Left lung (tissue), 10 donors: ENCODE results near the gene CENPT. TPM values are rescaled to one million over a fixed set of nuclear protein-coding genes. Genes with fewer than 3 reads are reported as not detected.

Experiments
- ATAC-seq: fragments of 200-7000 bp; cut with Tn5 transposase; one replicate; pipeline ENCODE4 v1.9.1; 2020; ENCODE audit warnings: moderate library complexity
- DNase-seq, 4 donors: peaks; one replicate each; pipeline ENCODE4 v3.0.0-alpha.2; 2013 to 2020
- H3K27ac ChIP-seq, 2 donors: fragments of 200-600 bp; sonication (generic) in 1 of 2; one replicate each; pipeline versions ENCODE4 v1.5.0 to v1.8.0; 2020 to 2021
- H3K27me3 ChIP-seq, 2 donors: fragments of 200-600 bp; sonication (generic) in 1 of 2; one replicate each; pipeline versions ENCODE4 v1.5.0 to v1.8.0; 2020 to 2021
- H3K36me3 ChIP-seq, 2 donors: fragments of 200-600 bp; sonication (generic) in 1 of 2; one replicate each; pipeline versions ENCODE4 v1.5.0 to v1.8.0; 2020 to 2021
- H3K4me1 ChIP-seq, 2 donors: fragments of 200-600 bp; one replicate each; pipeline ENCODE4 v1.8.0; 2021
- H3K4me3 ChIP-seq, 2 donors: fragments of 200-600 bp; sonication (generic) in 1 of 2; one replicate each; pipeline versions ENCODE4 v1.5.0 to v1.8.0; 2020 to 2021; ENCODE audit warnings: mild to moderate bottlenecking in 1 of 2
- H3K9me3 ChIP-seq, 2 donors: fragments of 200-600 bp; sonication (generic) in 1 of 2; one replicate each; pipeline versions ENCODE4 v1.5.0 to v1.8.0; 2020 to 2021
- intact Hi-C, 2 donors: fragments of 100-400 bp; cut with DNase I; formaldehyde crosslinking; loops; one replicate each; pipeline versions ENCODE4 v1.11.2 to v1.14.2; 2022
- polyA plus RNA-seq, 6 donors: library from polyadenylated mRNA; unstranded; fragments of 120-200 nt; gene quantifications; one replicate each; pipeline ENCODE4 v1.2.1, GENCODE V29; 2013; ENCODE audit not compliant: insufficient read length in 6 of 6
- total RNA-seq, 2 donors: library from RNA; stranded (reverse); fragmentation: NEBNext Ultra II Directional; extraction: Animal tissue kit (Norgen Biotek cat#: 25700); gene quantifications; one replicate each; pipeline ENCODE4 v1.2.1, GENCODE V29; 2021
- TF ChIP-seq, protein P1 (sequence below), 2 donors: fragments of 200-600 bp; sonication (generic) in 1 of 2; IDR thresholded peaks; one replicate each; pipeline versions ENCODE4 v1.5.0 to v1.8.0; 2021; ENCODE audit warnings: antibody characterized with exemption in 2 of 2
- donor health status: DM: no; HTN: yes; CAD: no.
- donor health status: DM: no; HTN: no; CAD: no.

The CENPT gene
- total and polyA plus RNA-seq, 8 donors, result 30.8 to 62.6 (median 50.5) TPM

DNA sequence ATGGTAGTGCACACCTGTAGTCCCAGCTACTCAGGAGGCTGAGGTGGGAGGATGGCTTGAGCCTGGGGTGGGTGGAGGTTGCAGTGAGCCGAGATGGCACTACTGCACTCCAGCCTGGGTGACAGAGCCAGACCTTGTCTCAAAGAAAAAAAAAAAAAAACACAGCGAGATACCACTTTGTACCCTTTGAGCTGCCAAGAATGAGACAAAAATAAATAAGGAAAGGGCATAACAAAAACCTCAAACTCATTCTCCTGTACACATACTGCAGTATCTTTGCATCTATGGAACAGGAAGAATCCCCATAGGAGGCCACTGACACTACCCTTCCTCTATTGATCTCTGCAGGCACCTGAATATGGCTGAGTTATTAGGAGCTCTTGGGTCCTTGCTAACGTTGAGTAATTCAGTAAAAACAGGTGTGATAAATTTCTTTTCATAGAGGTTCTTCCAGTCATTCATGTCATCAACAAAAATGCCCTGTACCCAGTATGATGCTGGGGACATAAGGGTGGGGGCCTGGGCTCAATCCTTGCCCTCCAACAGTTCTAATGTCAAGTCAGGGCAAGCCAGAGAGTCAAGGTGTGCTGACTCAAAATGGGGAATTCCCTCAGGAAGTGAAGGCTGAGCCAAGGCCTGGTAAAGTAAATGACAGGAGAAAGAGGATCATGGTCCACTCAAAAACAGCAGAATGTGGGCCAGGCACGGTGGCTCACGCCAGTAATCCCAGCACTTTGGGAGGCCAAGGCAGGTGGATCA is 68.1 kb downstream of the CENPT start:
- ATAC-seq (no peak), DNase-seq (peak in 1 of 4 donors; percentile 7)
- no peaks in the 10 kb centered on the region for H3K9me3 ChIP-seq
- H3K4me1 ChIP-seq, result peaks cover 0 to 33% of the 10 kb centered on the region in 2 donors
- H3K27me3 ChIP-seq, result no peaks in the 10 kb centered on the region
- H3K36me3 ChIP-seq, result no peaks in the 10 kb centered on the region
- H3K4me3 ChIP-seq, result no peak overlapping the region
- no peak overlapping the region for H3K27ac ChIP-seq
- intact Hi-C loops, result no loop called here
- TF ChIP-seq, protein P1, sequence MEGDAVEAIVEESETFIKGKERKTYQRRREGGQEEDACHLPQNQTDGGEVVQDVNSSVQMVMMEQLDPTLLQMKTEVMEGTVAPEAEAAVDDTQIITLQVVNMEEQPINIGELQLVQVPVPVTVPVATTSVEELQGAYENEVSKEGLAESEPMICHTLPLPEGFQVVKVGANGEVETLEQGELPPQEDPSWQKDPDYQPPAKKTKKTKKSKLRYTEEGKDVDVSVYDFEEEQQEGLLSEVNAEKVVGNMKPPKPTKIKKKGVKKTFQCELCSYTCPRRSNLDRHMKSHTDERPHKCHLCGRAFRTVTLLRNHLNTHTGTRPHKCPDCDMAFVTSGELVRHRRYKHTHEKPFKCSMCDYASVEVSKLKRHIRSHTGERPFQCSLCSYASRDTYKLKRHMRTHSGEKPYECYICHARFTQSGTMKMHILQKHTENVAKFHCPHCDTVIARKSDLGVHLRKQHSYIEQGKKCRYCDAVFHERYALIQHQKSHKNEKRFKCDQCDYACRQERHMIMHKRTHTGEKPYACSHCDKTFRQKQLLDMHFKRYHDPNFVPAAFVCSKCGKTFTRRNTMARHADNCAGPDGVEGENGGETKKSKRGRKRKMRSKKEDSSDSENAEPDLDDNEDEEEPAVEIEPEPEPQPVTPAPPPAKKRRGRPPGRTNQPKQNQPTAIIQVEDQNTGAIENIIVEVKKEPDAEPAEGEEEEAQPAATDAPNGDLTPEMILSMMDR (IDR thresholded peaks at IDR 0.05), result no peak

Other genes starting within 250 kb of the CENPT start
- 1 to 10 TPM; 1.6 to 2.9 TPM for gene CARMIL2, start 202.5 kb downstream of the CENPT start, total RNA-seq
- 1 to 10 TPM; 2.9 to 7.5 (median 4.2) TPM for gene CARMIL2, start 202.5 kb downstream of the CENPT start, polyA plus RNA-seq
- gene ACD, start 187.4 kb downstream of the CENPT start, total RNA-seq, result 10 to 100 TPM; 12.9 to 15.2 TPM
- 10 to 100 TPM; 20.2 to 27.5 (median 25.4) TPM for gene ACD, start 187.4 kb downstream of the CENPT start, polyA plus RNA-seq
- 1 to 10 TPM; 3.8 to 4.1 TPM for gene PARD6A, start 186.7 kb downstream of the CENPT start, total RNA-seq
- gene PARD6A, start 186.7 kb downstream of the CENPT start, polyA plus RNA-seq, result 1 to 10 TPM; 1.4 to 2.4 (median 1.6) TPM
- gene ENKD1, start 180.9 kb downstream of the CENPT start, total RNA-seq, result 10 to 100 TPM; 11.2 to 16.0 TPM
- gene ENKD1, start 180.9 kb downstream of the CENPT start, polyA plus RNA-seq, result 10 to 100 TPM; 19.4 to 26.0 (median 23.7) TPM
- 1 to 10 TPM; 2.6 to 3.6 TPM for gene C16orf86, start 180.9 kb downstream of the CENPT start, total RNA-seq
- 1 to 10 TPM; 2.3 to 3.3 (median 2.7) TPM for gene C16orf86, start 180.9 kb downstream of the CENPT start, polyA plus RNA-seq
- gene GFOD2, start 128.4 kb downstream of the CENPT start, total RNA-seq, result 10 to 100 TPM; 13.7 to 18.6 TPM
- gene GFOD2, start 128.4 kb downstream of the CENPT start, polyA plus RNA-seq, result 10 to 100 TPM; 30.7 to 39.5 (median 33.1) TPM
- 10 to 100 TPM; 16.8 to 18.0 TPM for gene RANBP10, start 41.1 kb downstream of the CENPT start, total RNA-seq
- 10 to 100 TPM; 32.5 to 45.8 (median 39.5) TPM for gene RANBP10, start 41.1 kb downstream of the CENPT start, polyA plus RNA-seq
- gene TSNAXIP1, start 40.8 kb downstream of the CENPT start, total RNA-seq, result 1 to 10 TPM in 1 of 2 donors, under 1 TPM in 1; 0.52 to 4.4 TPM
- gene TSNAXIP1, start 40.8 kb downstream of the CENPT start, polyA plus RNA-seq, result 1 to 10 TPM; 5.2 to 7.1 (median 6.8) TPM
- gene THAP11, start 5.4 kb downstream of the CENPT start, total RNA-seq, result 10 to 100 TPM; 21.7 to 26.2 TPM
- 10 to 100 TPM; 24.7 to 30.5 (median 28.2) TPM for gene THAP11, start 5.4 kb downstream of the CENPT start, polyA plus RNA-seq
- 10 to 100 TPM; 91.5 to 92.2 TPM for gene NUTF2, start 760 bp downstream of the CENPT start, total RNA-seq
- gene NUTF2, start 760 bp downstream of the CENPT start, polyA plus RNA-seq, result 100 to 1,000 TPM; 108 to 123 (median 117) TPM
- gene EDC4, start 25.4 kb upstream of the CENPT start, total RNA-seq, result 10 to 100 TPM; 47.9 to 48.8 TPM
- 10 to 100 TPM; 73.3 to 94.4 (median 77.5) TPM for gene EDC4, start 25.4 kb upstream of the CENPT start, polyA plus RNA-seq
- gene NRN1L, start 37.2 kb upstream of the CENPT start, total RNA-seq, result 1 to 10 TPM in 1 of 2 donors, not detected in 1; 1.7 TPM
- gene NRN1L, start 37.2 kb upstream of the CENPT start, polyA plus RNA-seq, result 1 to 10 TPM; 1.1 to 2.6 (median 1.9) TPM
- 10 to 100 TPM; 25.4 to 29.6 TPM for gene PSKH1, start 45.6 kb upstream of the CENPT start, total RNA-seq
- gene PSKH1, start 45.6 kb upstream of the CENPT start, polyA plus RNA-seq, result 10 to 100 TPM; 20.8 to 32.1 (median 29.8) TPM
- gene CTRL, start 84.2 kb upstream of the CENPT start, total RNA-seq, result under 1 TPM in 1 of 2 donors, not detected in 1; 0.50 TPM
- 1 to 10 TPM; 3.5 to 7.1 (median 5.3) TPM for gene CTRL, start 84.2 kb upstream of the CENPT start, polyA plus RNA-seq
- gene PSMB10, start 89.2 kb upstream of the CENPT start, total RNA-seq, result 10 to 100 TPM; 59.7 to 76.8 TPM
- gene PSMB10, start 89.2 kb upstream of the CENPT start, polyA plus RNA-seq, result 10 to 100 TPM; 20.7 to 34.2 (median 28.5) TPM
- gene LCAT, start 96.4 kb upstream of the CENPT start, total RNA-seq, result 10 to 100 TPM; 27.5 to 37.2 TPM
- 10 to 100 TPM; 23.9 to 37.6 (median 31.5) TPM for gene LCAT, start 96.4 kb upstream of the CENPT start, polyA plus RNA-seq
- gene SLC12A4, start 120.9 kb upstream of the CENPT start, total RNA-seq, result 100 to 1,000 TPM in 1 of 2 donors, 10 to 100 TPM in 1; 99.2 to 121 TPM
- 10 to 100 TPM; 42.6 to 55.7 (median 51.0) TPM for gene SLC12A4, start 120.9 kb upstream of the CENPT start, polyA plus RNA-seq
- under 1 TPM in 1 of 2 donors, not detected in 1; 0.60 TPM for gene DPEP3, start 132.8 kb upstream of the CENPT start, total RNA-seq
- under 1 TPM in 2 of 6 donors, not detected in 4; 0.08 to 0.09 TPM for gene DPEP3, start 132.8 kb upstream of the CENPT start, polyA plus RNA-seq
- 10 to 100 TPM in 1 of 2 donors, 1 to 10 TPM in 1; 7.3 to 12.6 TPM for gene DPEP2, start 151.8 kb upstream of the CENPT start, total RNA-seq
- 1 to 10 TPM; 2.3 to 3.7 (median 3.2) TPM for gene DPEP2, start 151.8 kb upstream of the CENPT start, polyA plus RNA-seq
- not detected for gene DPEP2NB, start 168.2 kb upstream of the CENPT start, total RNA-seq
- gene DPEP2NB, start 168.2 kb upstream of the CENPT start, polyA plus RNA-seq, result not detected
- gene DDX28, start 175.5 kb upstream of the CENPT start, total RNA-seq, result 10 to 100 TPM in 1 of 2 donors, 1 to 10 TPM in 1; 6.7 to 10.5 TPM
- 1 to 10 TPM; 5.1 to 7.4 (median 6.8) TPM for gene DDX28, start 175.5 kb upstream of the CENPT start, polyA plus RNA-seq
- gene DUS2, start 175.6 kb upstream of the CENPT start, total RNA-seq, result 10 to 100 TPM; 16.2 to 22.4 TPM
- 10 to 100 TPM; 13.9 to 19.2 (median 16.4) TPM for gene DUS2, start 175.6 kb upstream of the CENPT start, polyA plus RNA-seq
- gene NFATC3, start 237.7 kb upstream of the CENPT start, total RNA-seq, result 10 to 100 TPM; 58.5 to 65.8 TPM
- 10 to 100 TPM; 34.6 to 42.9 (median 38.4) TPM for gene NFATC3, start 237.7 kb upstream of the CENPT start, polyA plus RNA-seq